Psoas muscle (tissue), 8 donors: ENCODE data around the gene PKD1. TPM values are rescaled to one million over a fixed set of nuclear protein-coding genes. Genes with fewer than 3 reads are reported as not detected.

Experiments
- ATAC-seq, 4 donors: fragments of 200-7000 bp; cut with Tn5 transposase; one replicate each; pipeline ENCODE4 v1.9.1; 2020; ENCODE audit warnings: moderate library complexity in 3 of 4, mild to moderate bottlenecking in 2 of 4
- DNase-seq, 2 donors: peaks; one replicate each; pipeline ENCODE4 v3.0.0-alpha.2; 2020
- H3K27ac ChIP-seq: fragments of 200-600 bp; one replicate; pipeline ENCODE4 v1.8.0; 2022
- H3K27me3 ChIP-seq, 3 donors: fragments of 200-600 bp in 1 of 3; one replicate each; pipeline versions ENCODE4 v1.6.1 to v1.8.0; 2013 to 2022; ENCODE audit warnings: low read length in 2 of 3, mild to moderate bottlenecking in 2 of 3, moderate library complexity in 1 of 3; ENCODE audit not compliant: insufficient read depth in 3 of 3
- H3K36me3 ChIP-seq, 2 donors: fragments of 200-600 bp in 1 of 2; one replicate each; pipeline versions ENCODE4 v1.6.1 to v1.8.0; 2013 to 2022; ENCODE audit warnings: low read depth in 1 of 2, mild to moderate bottlenecking in 1 of 2, moderate library complexity in 1 of 2; ENCODE audit not compliant: insufficient read depth in 1 of 2
- H3K4me1 ChIP-seq: fragments of 200-600 bp; one replicate; pipeline ENCODE4 v1.8.0; 2022
- H3K4me3 ChIP-seq: fragments of 200-600 bp; one replicate; pipeline ENCODE4 v1.8.0; 2022; ENCODE audit warnings: mild to moderate bottlenecking
- H3K9me3 ChIP-seq: fragments of 200-600 bp; one replicate; pipeline ENCODE4 v1.8.0; 2022
- CTCF ChIP-seq: fragments of 200-600 bp; IDR thresholded peaks from one replicate; pipeline ENCODE4 v1.8.0; 2022; ENCODE audit warnings: antibody characterized with exemption
- WGBS, 3 donors: extraction: QIAGEN DNeasy Blood & Tissue Kit; methylation state at CpG; one replicate each; pipeline versions ENCODE4 v1.1.6 to v1.1.7; 2013; 5-methylcytosine and 5-hydroxymethylcytosine counted together
- intact Hi-C, 2 donors: fragments of 100-400 bp; cut with DNase I; formaldehyde crosslinking; loops; one replicate each; pipeline versions ENCODE4 v1.11.0 to v1.14.2; 2022
- polyA plus RNA-seq, 3 donors: library from polyadenylated mRNA; stranded (reverse); fragments of 200-250 nt; gene quantifications; one replicate each; pipeline ENCODE4 v1.2.3, GENCODE V29; 2013
- total RNA-seq, 4 donors: library from RNA; stranded (reverse); fragmentation: NEBNext Ultra II Directional in 2 of 4; extraction: Animal tissue kit (Norgen Biotek cat#: 25700) in 2 of 4; gene quantifications; one replicate each; pipeline versions ENCODE4 v1.2.1 to v1.2.4, GENCODE V29; 2021 to 2023
- donor health status: healthy with polysubstance abuse.
- donor health status: DM: no; HTN: no; CAD: no; lungs with moderate emphysema.
- donor health status: Bipolar disorder and iron deficiency.
- donor health status: healthy.
- donor health status: DM: yes; HTN: yes; CAD: no.
- donor health status: DM: no; HTN: no; CAD: no.
- donor health status: DM: no; HTN: no; CAD: no.
- donor health status: DM: yes; HTN: yes; CAD: no.

The PKD1 gene
- total and polyA plus RNA-seq, 7 donors, result 33.9 to 123 (median 74.1) TPM

GRCh38 chr16:2042986-2043666 lies 92.6 kb downstream of the PKD1 start:
- H3K4me3 ChIP-seq, result peak overlapping the region; percentile 1
- no peaks in the 10 kb centered on the region for H3K27me3 ChIP-seq

GRCh38 chr16:2042171-2042985 lies 93.3 kb downstream of the PKD1 start:
- ATAC-seq (no peak), DNase-seq (no peak)
- no peak overlapping the region for H3K4me3 ChIP-seq
- intact Hi-C loops, result no loop called here
- WGBS, 3 donors, result 73 to 78% (median 75%) methylated on average over 18 to 22 of the region's 22 CpGs
- H3K36me3 ChIP-seq, result peaks cover 0 to 2% of the 10 kb centered on the region in 2 donors
- TF ChIP-seq CTCF, result no peak
- H3K27ac ChIP-seq, result no peak overlapping the region
- peaks cover 30% of the 10 kb centered on the region for H3K4me1 ChIP-seq
- H3K9me3 ChIP-seq, result no peaks in the 10 kb centered on the region
- H3K27me3 ChIP-seq, result no peaks in the 10 kb centered on the region

More at GRCh38 chr16:2042986-2043666, 92.6 kb downstream of the PKD1 start:
- no peaks in the 10 kb centered on the region for H3K36me3 ChIP-seq
- DNase-seq, result no peak
- 73 to 89% (median 82%) methylated on average over 11 of the region's 11 CpGs for WGBS, 3 donors
- no peaks in the 10 kb centered on the region for H3K9me3 ChIP-seq
- H3K4me1 ChIP-seq, result peaks cover 30% of the 10 kb centered on the region
- intact Hi-C loops, result no loop called here
- no peak for TF ChIP-seq CTCF
- no peak for ATAC-seq
- peak overlapping the region; percentile 4 for H3K27ac ChIP-seq

- H3K9me3 ChIP-seq, result no peaks in the 10 kb centered on the region
- peaks cover 22% of the 10 kb centered on the region for H3K4me1 ChIP-seq
- TF ChIP-seq CTCF, result no peak
- WGBS, 3 donors, result 36 to 51% (median 38%) methylated on average over 19 to 20 of the region's 20 CpGs
- ATAC-seq, result peak; percentile 27 to 89 (median 70)
- no peaks in the 10 kb centered on the region for H3K27me3 ChIP-seq
- peaks cover 0 to 7% of the 10 kb centered on the region in 2 donors for H3K36me3 ChIP-seq
- DNase-seq, result no peak
- no peak overlapping the region for H3K4me3 ChIP-seq
- peak overlapping the region; percentile 63 for H3K27ac ChIP-seq
- intact Hi-C loops, result no loop called here
These were observed 94.7 kb downstream of the PKD1 start for GRCh38 chr16:2040787-2041522.

GRCh38 chr16:2040041-2040786 lies 95.5 kb downstream of the PKD1 start:
- Histone ChIP-seq H3K9me3 (no peaks in the 10 kb centered on the region), H3K27ac (peak overlapping the region; percentile 63), H3K4me1 (peaks cover 22% of the 10 kb centered on the region), H3K36me3 (peaks cover 0 to 7% of the 10 kb centered on the region in 2 donors), H3K27me3 (no peaks in the 10 kb centered on the region), H3K4me3 (no peak overlapping the region)
- DNase-seq (no peak), ATAC-seq (peak in 1 of 4 donors; percentile 7)
- intact Hi-C loops, result no loop called here
- no peak for TF ChIP-seq CTCF
- 37 to 51% (median 40%) methylated on average over 24 of the region's 24 CpGs for WGBS, 3 donors
